CD1c-positive myeloid dendritic cell (primary cell): ENCODE measurements around the gene HOMER3.
"Not testable (repeated sequence)": the region's sequence is repeated elsewhere in the genome, so short reads cannot be mapped to it uniquely, and the experiment has no call there.

Source experiments
- DNase-seq: peaks from one replicate; pipeline ENCODE4 v3.0.0-alpha.2; 2016; ENCODE audit errors: extremely low spot score

HOMER3 gene

GRCh38 chr19:18924684-18925213, 16.3 kb downstream of the HOMER3 start:
- no peak for DNase-seq

GRCh38 chr19:18922228-18922985, 18.6 kb downstream of the HOMER3 start:
- DNase-seq: no peak

GRCh38 chr19:18921593-18921992, 19.4 kb downstream of the HOMER3 start:
- DNase-seq: no peak

- DNase-seq: no peak
These were observed 20.6 kb downstream of the HOMER3 start for GRCh38 chr19:18920400-18920799.

DNA sequence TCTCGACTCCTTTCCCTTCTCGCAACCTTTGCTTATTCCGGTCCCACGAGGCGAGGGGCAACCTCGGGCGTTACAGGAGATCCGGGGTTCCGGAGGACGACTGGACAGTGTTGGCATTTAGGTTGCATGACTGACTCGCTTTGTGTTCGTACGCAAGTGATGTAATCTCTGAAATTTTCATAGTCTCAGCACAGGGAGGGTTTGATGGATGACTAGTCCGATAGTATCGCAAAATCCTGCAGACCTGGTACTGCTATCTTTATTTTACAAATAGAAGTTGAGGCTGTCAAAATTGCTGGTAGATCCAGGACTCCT, 21.2 kb downstream of the HOMER3 start:
- DNase-seq: no peak

GRCh38 chr19:18919086-18919899, 21.7 kb downstream of the HOMER3 start, which contains the start of the genes COPE and DDX49:
TSS of gene COPE (minus strand) at chr19:18919387. CDS start at chr19:18919348, 39 bp downstream.
TSS of gene DDX49 (plus strand) at chr19:18919715. CDS start at chr19:18919742, 27 bp downstream.
- DNase-seq: peak; percentile 99

DNA sequence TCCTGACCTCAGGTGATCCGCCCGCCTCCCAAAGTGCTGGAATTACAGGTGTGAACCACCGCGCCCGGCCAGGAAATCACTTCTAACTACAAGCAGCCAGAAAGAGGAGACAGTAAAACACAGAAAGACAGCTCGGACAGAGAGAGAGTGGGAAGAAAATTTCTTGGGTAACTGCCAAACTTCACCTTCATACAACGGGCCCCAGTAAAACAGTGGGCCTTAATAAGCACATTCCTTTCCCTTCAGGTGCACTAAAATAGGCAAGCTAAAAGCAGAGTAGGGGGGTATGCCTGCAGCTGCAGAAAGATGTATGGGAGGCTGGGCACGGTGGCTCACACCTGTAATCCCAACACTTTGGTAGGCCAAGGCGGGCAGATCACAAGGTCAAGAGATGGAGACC, 23.4 kb downstream of the HOMER3 start:
- not testable (repeated sequence) for DNase-seq

- DNase-seq: peak; percentile 44
These were observed 25.4 kb downstream of the HOMER3 start for GRCh38 chr19:18915639-18916038.

GRCh38 chr19:18913466-18913865, 27.6 kb downstream of the HOMER3 start:
- DNase-seq: no peak

DNA sequence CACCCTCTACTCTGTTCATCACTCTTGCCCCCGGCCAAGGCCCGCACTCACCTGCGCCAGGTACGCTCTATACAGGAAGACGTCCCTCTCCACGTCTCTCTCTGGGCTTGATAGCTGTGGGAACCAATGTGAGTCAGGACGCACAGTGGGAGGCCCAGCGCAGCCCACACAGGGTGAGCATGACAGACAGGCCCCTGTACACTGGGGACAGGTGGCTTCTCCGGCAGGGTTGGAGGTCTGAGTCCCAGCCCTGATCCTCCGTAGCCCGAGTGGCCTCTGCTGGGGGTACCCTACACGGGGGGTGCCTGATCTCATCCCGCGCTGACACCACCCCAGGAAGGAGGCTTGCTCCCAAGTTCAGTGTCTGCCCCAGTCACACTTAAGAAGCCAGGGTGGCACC, 28.1 kb downstream of the HOMER3 start:
- no peak for DNase-seq

DNA sequence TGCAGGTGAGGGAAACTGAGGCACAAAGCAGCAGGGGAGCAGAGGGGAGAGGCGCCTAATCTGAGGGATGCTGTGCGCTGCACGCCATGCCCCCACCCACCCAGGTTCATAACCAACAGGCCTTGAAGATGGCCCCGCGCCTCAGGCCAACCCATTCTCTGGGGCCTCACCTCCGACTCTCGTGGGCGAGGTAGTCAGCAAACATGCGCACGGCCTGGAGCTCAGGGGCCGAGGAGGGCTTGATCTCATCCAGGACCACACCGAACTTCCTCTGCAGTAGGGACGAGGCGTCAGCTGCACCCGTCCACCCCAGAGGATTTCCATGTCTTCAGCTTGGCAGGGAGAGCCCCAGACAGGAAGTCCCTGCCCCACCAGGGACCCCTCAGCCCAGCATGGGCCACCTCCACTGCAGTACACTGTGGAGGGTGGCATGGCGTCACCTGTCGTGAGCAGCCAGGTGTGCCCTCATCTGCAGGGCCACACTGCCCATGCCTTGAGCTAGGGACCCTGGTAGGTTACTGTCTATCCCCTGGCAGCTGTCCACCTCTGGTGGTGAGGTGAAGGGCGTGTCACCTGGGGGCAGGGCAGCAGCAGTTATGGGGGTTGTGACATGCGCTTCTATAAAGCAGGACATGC, 30.1 kb downstream of the HOMER3 start:
- DNase-seq: no peak

DNA sequence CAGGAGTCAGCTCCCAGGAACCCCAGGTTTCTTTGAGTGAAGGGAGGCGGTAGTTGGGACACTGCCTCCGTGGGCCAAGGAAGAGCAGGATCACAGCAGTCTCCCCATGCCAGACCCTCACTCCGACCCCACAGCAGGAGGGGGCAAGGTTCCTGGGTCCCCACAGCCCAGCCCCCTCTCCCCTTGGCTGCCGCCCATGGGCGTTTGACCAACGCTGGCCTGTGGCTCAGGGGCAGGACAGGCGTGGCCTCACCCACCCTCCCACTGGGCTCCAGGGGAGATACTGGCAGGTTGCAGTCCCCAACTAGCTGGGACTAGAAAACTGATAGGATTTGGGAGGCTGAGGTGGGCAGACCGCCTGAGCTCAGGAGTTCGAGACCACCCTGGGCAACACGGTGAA, 31.0 kb downstream of the HOMER3 start:
- no peak for DNase-seq

DNA sequence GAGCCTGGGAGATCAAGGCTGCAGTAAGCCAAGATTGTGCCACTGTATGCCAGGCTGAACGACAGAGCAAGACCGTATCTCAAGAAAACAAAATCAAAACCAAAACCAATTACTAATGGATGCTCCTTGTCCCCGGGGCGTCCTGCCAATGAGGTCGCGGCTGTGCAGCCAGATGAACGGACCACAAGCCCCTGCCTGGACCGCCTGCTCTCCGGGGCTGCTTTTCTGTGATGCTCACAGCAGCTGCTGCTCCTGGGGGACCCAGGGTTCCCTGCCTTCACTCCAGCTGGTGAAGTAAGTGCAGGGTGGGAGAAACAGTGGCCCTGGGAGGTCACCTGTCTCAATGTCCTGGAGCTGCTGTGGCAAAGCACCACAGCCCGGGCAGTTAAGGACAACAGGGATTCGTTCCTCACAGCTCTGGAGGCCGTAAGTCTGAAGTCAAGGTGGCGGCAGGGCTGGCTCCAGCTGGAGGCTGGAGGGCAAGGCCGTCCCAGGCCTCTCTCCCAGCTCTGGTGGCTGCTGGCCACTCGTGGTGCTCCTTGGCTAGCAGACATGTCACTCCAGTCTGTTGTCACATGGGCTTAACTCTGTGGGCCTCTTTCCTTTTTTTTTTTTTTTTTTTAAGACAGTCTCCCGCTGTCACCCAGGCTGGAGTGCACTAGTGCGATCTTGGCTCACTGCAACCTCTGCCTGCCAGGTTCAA, 31.9 kb downstream of the HOMER3 start:
- no peak for DNase-seq

GRCh38 chr19:18906605-18907519, 34.2 kb downstream of the HOMER3 start:
- no peak for DNase-seq

DNA sequence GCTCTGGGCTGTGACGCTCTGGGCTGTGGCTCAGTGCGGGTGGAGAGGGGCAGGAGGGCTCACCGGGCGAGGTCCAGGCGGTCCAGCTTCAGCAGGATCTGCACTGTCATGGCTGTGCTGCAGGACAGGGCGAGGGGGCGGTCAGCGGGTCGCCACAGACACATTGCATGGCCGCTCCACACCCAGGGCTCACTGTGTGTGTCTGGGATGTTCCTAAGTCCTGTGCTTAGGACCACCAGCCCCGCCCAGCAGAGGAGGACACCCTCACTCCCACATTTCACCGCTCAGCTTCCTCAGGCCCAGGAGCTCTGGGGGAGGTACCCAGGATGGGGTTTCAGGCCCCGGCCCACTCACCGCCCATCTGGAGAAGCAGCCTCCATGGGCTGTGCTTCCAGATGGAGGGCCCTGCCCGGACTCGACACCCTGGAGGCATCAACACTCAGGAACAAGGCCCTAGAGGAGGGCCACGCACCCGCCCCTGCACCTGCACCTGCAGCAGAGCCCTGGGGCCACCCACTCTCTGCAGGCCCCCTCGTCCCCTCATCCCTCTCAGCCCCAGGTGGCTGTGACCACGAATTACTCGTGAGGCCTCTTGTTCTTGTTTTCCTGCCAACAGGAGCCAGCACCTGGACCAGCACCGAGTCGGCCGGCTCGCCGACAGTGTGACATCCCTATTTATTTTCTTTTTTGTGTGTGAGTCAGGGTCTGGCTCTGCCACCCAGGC, 35.3 kb downstream of the HOMER3 start:
- no peak for DNase-seq

DNA sequence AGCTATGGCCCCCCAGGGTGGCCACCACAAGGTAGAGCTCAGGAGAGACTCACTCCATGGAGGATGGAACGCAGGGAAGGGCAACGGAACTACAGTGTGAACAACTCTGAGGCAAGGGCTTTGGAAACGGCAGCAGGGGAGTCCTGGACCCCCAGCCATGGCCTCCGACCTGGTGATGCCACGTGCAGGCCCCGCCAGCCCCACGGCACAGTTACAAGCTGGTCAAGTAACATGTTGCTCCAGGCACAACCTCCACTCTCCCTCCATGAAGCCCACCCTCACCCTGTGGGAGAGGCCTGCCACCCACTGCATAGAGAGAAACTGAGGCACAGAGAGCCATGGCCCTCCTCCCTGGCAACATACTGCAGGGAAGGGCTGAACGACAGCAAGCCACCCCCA, 36.0 kb downstream of the HOMER3 start:
- DNase-seq: no peak

- DNase-seq: no peak
These were observed 36.5 kb downstream of the HOMER3 start for GRCh38 chr19:18904334-18905057.

GRCh38 chr19:18903156-18904037, 37.6 kb downstream of the HOMER3 start:
- DNase-seq: no peak
